ENCODE measurements around the gene ATXN1. TPM values are rescaled to one million over a fixed set of nuclear protein-coding genes. Genes with fewer than 3 reads are reported as not detected.

ATXN1 gene
- total and polyA plus RNA-seq, 2 of the 13 experiments (the other 11 are each of a cell fraction or from before 2014, with no cell fraction given), result 20.7 to 39.5 TPM

GRCh38 chr6:16727996-16728395 lies 33.3 kb downstream of the ATXN1 start (continued):
- TF ChIP-seq ZNF280B (CRISPR knock-in tag; IDR thresholded peaks at IDR 0.05; ENCODE audit: borderline replicate concordance) (no peak), ZNF644 (CRISPR knock-in tag; IDR thresholded peaks at IDR 0.05; ENCODE audit: low read depth) (0 out of 2 replicates have a peak, but pooled peaks have one; percentile 61), ARID3A (IDR thresholded peaks at IDR 0.05; ENCODE audit: low read depth, low read length) (peak; percentile 57; the same call in 1 of the 2 replicates), ZBTB7B (CRISPR knock-in tag; IDR thresholded peaks at IDR 0.05) (peak; percentile 14; the same call in 1 of the 2 replicates), MTF1 (CRISPR knock-in tag; IDR thresholded peaks at IDR 0.05) (no peak), JDP2 (CRISPR knock-in tag; IDR thresholded peaks at IDR 0.05; ENCODE audit: borderline replicate concordance) (no peak), CBFB (CRISPR knock-in tag; IDR thresholded peaks at IDR 0.05) (peak; percentile 36; the same call in 1 of the 2 replicates), YEATS4 (CRISPR knock-in tag; IDR thresholded peaks at IDR 0.05; ENCODE audit: borderline replicate concordance) (0 out of 2 replicates have a peak, but pooled peaks have one; percentile 24), KDM2A (CRISPR knock-in tag; IDR thresholded peaks at IDR 0.05; ENCODE audit: borderline replicate concordance, low read depth) (peak; percentile 47), ONECUT2 (CRISPR knock-in tag; IDR thresholded peaks at IDR 0.05) (no peak)
- TF ChIP-seq, protein P1, sequence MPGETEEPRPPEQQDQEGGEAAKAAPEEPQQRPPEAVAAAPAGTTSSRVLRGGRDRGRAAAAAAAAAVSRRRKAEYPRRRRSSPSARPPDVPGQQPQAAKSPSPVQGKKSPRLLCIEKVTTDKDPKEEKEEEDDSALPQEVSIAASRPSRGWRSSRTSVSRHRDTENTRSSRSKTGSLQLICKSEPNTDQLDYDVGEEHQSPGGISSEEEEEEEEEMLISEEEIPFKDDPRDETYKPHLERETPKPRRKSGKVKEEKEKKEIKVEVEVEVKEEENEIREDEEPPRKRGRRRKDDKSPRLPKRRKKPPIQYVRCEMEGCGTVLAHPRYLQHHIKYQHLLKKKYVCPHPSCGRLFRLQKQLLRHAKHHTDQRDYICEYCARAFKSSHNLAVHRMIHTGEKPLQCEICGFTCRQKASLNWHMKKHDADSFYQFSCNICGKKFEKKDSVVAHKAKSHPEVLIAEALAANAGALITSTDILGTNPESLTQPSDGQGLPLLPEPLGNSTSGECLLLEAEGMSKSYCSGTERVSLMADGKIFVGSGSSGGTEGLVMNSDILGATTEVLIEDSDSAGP (CRISPR knock-in tag; IDR thresholded peaks at IDR 0.05; ENCODE audit: borderline replicate concordance), result peak; percentile 50; the same call in 1 of the 2 replicates
- TF ChIP-seq, protein P2, sequence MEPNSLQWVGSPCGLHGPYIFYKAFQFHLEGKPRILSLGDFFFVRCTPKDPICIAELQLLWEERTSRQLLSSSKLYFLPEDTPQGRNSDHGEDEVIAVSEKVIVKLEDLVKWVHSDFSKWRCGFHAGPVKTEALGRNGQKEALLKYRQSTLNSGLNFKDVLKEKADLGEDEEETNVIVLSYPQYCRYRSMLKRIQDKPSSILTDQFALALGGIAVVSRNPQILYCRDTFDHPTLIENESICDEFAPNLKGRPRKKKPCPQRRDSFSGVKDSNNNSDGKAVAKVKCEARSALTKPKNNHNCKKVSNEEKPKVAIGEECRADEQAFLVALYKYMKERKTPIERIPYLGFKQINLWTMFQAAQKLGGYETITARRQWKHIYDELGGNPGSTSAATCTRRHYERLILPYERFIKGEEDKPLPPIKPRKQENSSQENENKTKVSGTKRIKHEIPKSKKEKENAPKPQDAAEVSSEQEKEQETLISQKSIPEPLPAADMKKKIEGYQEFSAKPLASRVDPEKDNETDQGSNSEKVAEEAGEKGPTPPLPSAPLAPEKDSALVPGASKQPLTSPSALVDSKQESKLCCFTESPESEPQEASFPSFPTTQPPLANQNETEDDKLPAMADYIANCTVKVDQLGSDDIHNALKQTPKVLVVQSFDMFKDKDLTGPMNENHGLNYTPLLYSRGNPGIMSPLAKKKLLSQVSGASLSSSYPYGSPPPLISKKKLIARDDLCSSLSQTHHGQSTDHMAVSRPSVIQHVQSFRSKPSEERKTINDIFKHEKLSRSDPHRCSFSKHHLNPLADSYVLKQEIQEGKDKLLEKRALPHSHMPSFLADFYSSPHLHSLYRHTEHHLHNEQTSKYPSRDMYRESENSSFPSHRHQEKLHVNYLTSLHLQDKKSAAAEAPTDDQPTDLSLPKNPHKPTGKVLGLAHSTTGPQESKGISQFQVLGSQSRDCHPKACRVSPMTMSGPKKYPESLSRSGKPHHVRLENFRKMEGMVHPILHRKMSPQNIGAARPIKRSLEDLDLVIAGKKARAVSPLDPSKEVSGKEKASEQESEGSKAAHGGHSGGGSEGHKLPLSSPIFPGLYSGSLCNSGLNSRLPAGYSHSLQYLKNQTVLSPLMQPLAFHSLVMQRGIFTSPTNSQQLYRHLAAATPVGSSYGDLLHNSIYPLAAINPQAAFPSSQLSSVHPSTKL (CRISPR knock-in tag; IDR thresholded peaks at IDR 0.05), result peak; percentile 67
- TF ChIP-seq, protein P3, sequence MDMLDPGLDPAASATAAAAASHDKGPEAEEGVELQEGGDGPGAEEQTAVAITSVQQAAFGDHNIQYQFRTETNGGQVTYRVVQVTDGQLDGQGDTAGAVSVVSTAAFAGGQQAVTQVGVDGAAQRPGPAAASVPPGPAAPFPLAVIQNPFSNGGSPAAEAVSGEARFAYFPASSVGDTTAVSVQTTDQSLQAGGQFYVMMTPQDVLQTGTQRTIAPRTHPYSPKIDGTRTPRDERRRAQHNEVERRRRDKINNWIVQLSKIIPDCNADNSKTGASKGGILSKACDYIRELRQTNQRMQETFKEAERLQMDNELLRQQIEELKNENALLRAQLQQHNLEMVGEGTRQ (IDR thresholded peaks at IDR 0.05; ENCODE audit: low read depth, low read length), result 0 out of 2 replicates have a peak, but pooled peaks have one; percentile 8
- TF ChIP-seq, protein P3 (CRISPR knock-in tag; IDR thresholded peaks at IDR 0.05; ENCODE audit: borderline replicate concordance), result no peak
